A204.1 (cell line): ENCODE measurements around the gene FOXK2.

Source experiments
- FAIRE-seq: peaks from 2 replicates; lab custom pipeline; 2012; peaks lifted over from hg19 to GRCh38; lab: Jason Lieb, UNC

The FOXK2 gene

GRCh38 chr17:82609655-82610054 lies 90.1 kb downstream of the FOXK2 start:
- no peak for FAIRE-seq

- FAIRE-seq = no peak
These were observed 91.9 kb downstream of the FOXK2 start for GRCh38 chr17:82611140-82612058.

- FAIRE-seq = no peak
These were observed 94.0 kb downstream of the FOXK2 start for GRCh38 chr17:82613283-82614094.

GRCh38 chr17:82614095-82614631 lies 94.6 kb downstream of the FOXK2 start:
- no peak for FAIRE-seq

- FAIRE-seq = no peak
These were observed 95.8 kb downstream of the FOXK2 start for GRCh38 chr17:82615084-82616020.

GRCh38 chr17:82616021-82616711 lies 96.6 kb downstream of the FOXK2 start:
- no peak for FAIRE-seq

- no peak for FAIRE-seq
These were observed 99.7 kb downstream of the FOXK2 start for GRCh38 chr17:82619211-82619610.

GRCh38 chr17:82619641-82620040 lies 100.1 kb downstream of the FOXK2 start:
- no peak for FAIRE-seq

GRCh38 chr17:82623707-82624106 lies 104.2 kb downstream of the FOXK2 start:
- FAIRE-seq = no peak

- FAIRE-seq = no peak
These were observed 107.9 kb downstream of the FOXK2 start for GRCh38 chr17:82627405-82627804.

GRCh38 chr17:82629748-82630147 lies 110.2 kb downstream of the FOXK2 start:
- FAIRE-seq = no peak

- no peak for FAIRE-seq
These were observed 110.7 kb downstream of the FOXK2 start for GRCh38 chr17:82630212-82630611.

GRCh38 chr17:82631544-82631943 lies 112.0 kb downstream of the FOXK2 start:
- FAIRE-seq = no peak

GRCh38 chr17:82632451-82632850 lies 112.9 kb downstream of the FOXK2 start:
- no peak for FAIRE-seq

- FAIRE-seq = no peak
These were observed 113.8 kb downstream of the FOXK2 start for GRCh38 chr17:82633343-82633742.

- FAIRE-seq = no peak
These were observed 117.4 kb downstream of the FOXK2 start for GRCh38 chr17:82636626-82637598.

- no peak for FAIRE-seq
These were observed 118.7 kb downstream of the FOXK2 start for GRCh38 chr17:82638183-82638773.

- no peak for FAIRE-seq
These were observed 120.1 kb downstream of the FOXK2 start for GRCh38 chr17:82639628-82640027.

- no peak for FAIRE-seq
These were observed 120.5 kb downstream of the FOXK2 start for GRCh38 chr17:82640036-82640435.

GRCh38 chr17:82642022-82642421 lies 122.5 kb downstream of the FOXK2 start:
- FAIRE-seq = no peak
